Cardiac muscle cell (in vitro differentiated cells and primary cell): ENCODE measurements around the gene UBQLN1. TPM values are rescaled to one million over a fixed set of nuclear protein-coding genes. Genes with fewer than 3 reads are reported as not detected.

Experiments
- DNase-seq, 2 donors: peaks; one replicate each; pipeline versions ENCODE4 v3.0.0 to v3.0.0-alpha.2; 2010 to 2017; ENCODE audit warnings: low read depth in 1 of 2, low spot score in 1 of 2
- H3K27ac ChIP-seq: fragments of 200-600 bp; sonication (generic); 2 replicates; pipeline ENCODE4 v1.5.1; 2016
- H3K27me3 ChIP-seq: fragments of 200-600 bp; sonication (generic); 2 replicates; pipeline ENCODE4 v1.6.0; 2016; ENCODE audit warnings: control low read depth
- H3K36me3 ChIP-seq: fragments of 200-600 bp; sonication (generic); 2 replicates; pipeline ENCODE4 v1.5.1; 2016; ENCODE audit warnings: control low read depth
- H3K4me1 ChIP-seq: fragments of 200-600 bp; sonication (generic); 2 replicates; pipeline ENCODE4 v1.8.1; 2017; ENCODE audit warnings: low read depth, mild to moderate bottlenecking, mixed run types
- H3K4me3 ChIP-seq: fragments of 200-600 bp; sonication (generic); 2 replicates; pipeline ENCODE4 v1.5.1; 2016; ENCODE audit warnings: mild to moderate bottlenecking
- H3K9me3 ChIP-seq: fragments of 200-600 bp; sonication (generic); 2 replicates; pipeline ENCODE4 v1.5.1; 2017; ENCODE audit warnings: low read depth, mild to moderate bottlenecking, control low read depth
- polyA plus RNA-seq: library from polyadenylated mRNA; unstranded; fragments of >200 nt; fragmentation: Nextera tagmentation; extraction: Ambion mirVana; gene quantifications from 2 replicates; pipeline ENCODE4 v1.2.1, GENCODE V29; 2016
- total RNA-seq: library from RNA; depleted of rRNA; stranded (reverse); fragments of >200 nt; gene quantifications from 2 replicates; pipeline ENCODE4 v1.2.3, GENCODE V29; 2016
- TF ChIP-seq, protein P1 (sequence below): IDR thresholded peaks from 2 replicates; pipeline ENCODE4 v1.5.1; 2012; ENCODE audit warnings: low read depth, mild to moderate bottlenecking, low read length

UBQLN1 gene
- total and polyA plus RNA-seq, 2 experiments from 2014 or later: 38.0 to 102 TPM

GRCh38 chr9:83681490-83681889 is 26.3 kb downstream of the UBQLN1 start:
- TF ChIP-seq, protein P1, sequence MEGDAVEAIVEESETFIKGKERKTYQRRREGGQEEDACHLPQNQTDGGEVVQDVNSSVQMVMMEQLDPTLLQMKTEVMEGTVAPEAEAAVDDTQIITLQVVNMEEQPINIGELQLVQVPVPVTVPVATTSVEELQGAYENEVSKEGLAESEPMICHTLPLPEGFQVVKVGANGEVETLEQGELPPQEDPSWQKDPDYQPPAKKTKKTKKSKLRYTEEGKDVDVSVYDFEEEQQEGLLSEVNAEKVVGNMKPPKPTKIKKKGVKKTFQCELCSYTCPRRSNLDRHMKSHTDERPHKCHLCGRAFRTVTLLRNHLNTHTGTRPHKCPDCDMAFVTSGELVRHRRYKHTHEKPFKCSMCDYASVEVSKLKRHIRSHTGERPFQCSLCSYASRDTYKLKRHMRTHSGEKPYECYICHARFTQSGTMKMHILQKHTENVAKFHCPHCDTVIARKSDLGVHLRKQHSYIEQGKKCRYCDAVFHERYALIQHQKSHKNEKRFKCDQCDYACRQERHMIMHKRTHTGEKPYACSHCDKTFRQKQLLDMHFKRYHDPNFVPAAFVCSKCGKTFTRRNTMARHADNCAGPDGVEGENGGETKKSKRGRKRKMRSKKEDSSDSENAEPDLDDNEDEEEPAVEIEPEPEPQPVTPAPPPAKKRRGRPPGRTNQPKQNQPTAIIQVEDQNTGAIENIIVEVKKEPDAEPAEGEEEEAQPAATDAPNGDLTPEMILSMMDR: no peak
- no peak overlapping the region for H3K4me3 ChIP-seq
- no peaks in the 10 kb centered on the region for H3K4me1 ChIP-seq
- no peak overlapping the region for H3K27ac ChIP-seq
- peaks cover 26% of the 10 kb centered on the region for H3K36me3 ChIP-seq
- no peaks in the 10 kb centered on the region for H3K9me3 ChIP-seq
- no peak for DNase-seq
- H3K27me3 ChIP-seq: no peaks in the 10 kb centered on the region

DNA sequence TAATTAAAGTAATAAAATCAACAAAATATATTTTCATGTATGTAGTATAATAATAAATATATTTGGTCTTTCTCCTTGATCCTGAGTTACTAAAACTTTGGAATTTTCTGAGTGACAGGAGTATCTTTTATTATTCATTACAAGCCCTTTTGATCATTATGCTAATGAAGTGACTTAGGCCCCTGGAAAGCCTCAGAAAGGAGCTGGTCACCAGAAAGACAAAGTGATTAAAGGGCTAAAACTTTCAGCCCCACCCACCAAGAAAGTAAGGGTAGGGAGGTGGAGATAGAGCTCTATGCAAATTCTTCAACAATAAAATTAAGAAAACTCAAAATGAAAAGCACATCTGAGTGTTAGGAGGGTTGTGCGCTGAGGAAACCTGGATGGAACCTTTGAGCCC is 27.5 kb downstream of the UBQLN1 start:
- Histone ChIP-seq H3K4me1 (peaks cover 7% of the 10 kb centered on the region), H3K27ac (no peak overlapping the region), H3K4me3 (no peak overlapping the region), H3K36me3 (peaks cover 26% of the 10 kb centered on the region), H3K27me3 (no peaks in the 10 kb centered on the region), H3K9me3 (no peaks in the 10 kb centered on the region)
- DNase-seq: no peak
- TF ChIP-seq, protein P1: no peak

DNA sequence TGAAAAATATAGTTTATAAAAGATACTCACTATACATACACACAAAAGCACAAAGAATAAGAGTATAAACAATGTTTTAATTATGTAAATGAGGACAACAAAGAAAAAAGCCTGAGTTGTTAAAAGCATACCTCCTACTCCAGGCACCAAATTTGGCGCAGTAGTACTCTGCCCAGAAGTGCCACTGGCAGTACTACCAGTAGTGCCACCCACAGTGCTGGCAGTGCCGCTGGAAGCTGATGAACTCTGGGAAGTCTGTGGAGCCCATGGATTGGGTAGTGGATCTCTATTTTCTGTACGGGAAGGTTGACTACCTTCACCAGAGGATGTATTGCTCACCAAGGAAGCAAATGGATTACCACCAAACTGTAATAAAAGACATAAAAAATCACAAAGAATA is 30.2 kb downstream of the UBQLN1 start:
- no peak for DNase-seq
- Histone ChIP-seq H3K36me3 (peaks cover 30% of the 10 kb centered on the region), H3K27ac (no peak overlapping the region), H3K4me1 (peaks cover 15% of the 10 kb centered on the region), H3K4me3 (no peak overlapping the region), H3K9me3 (no peaks in the 10 kb centered on the region), H3K27me3 (no peaks in the 10 kb centered on the region)
- TF ChIP-seq, protein P1: no peak

DNA sequence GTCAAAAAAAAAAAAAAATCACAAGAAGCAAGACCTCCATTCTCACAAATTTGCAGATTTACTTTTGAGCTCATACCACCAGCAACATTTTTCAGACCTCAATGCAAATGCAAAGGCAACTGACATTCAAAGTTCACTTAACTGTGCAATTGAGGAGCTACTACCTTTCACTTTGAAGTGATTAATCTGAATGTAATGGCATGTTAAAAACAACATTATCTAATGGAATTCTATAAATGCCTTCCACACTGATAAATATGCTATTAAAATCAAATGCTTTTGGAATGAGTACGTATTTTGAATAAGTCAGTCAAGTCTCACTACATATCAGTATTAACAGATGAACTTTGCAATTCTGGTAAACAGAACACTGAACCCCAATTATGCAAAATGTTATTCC is 32.3 kb downstream of the UBQLN1 start:
- Histone ChIP-seq H3K27ac (no peak overlapping the region), H3K9me3 (no peaks in the 10 kb centered on the region), H3K4me3 (no peak overlapping the region), H3K4me1 (peaks cover 15% of the 10 kb centered on the region), H3K27me3 (no peaks in the 10 kb centered on the region), H3K36me3 (peaks cover 27% of the 10 kb centered on the region)
- no peak for DNase-seq
- TF ChIP-seq, protein P1: no peak

- Histone ChIP-seq H3K27ac (no peak overlapping the region), H3K4me1 (peaks cover 15% of the 10 kb centered on the region), H3K27me3 (no peaks in the 10 kb centered on the region), H3K36me3 (peaks cover 22% of the 10 kb centered on the region), H3K4me3 (no peak overlapping the region), H3K9me3 (no peaks in the 10 kb centered on the region)
- TF ChIP-seq, protein P1: no peak
- no peak for DNase-seq
Observed at GRCh38 chr9:83671451-83671850, 36.3 kb downstream of the UBQLN1 start.

- Histone ChIP-seq H3K4me3 (no peak overlapping the region), H3K27me3 (no peaks in the 10 kb centered on the region), H3K36me3 (peaks cover 22% of the 10 kb centered on the region), H3K4me1 (peaks cover 10% of the 10 kb centered on the region), H3K27ac (no peak overlapping the region), H3K9me3 (no peaks in the 10 kb centered on the region)
- no peak for DNase-seq
- TF ChIP-seq, protein P1: no peak
Observed at GRCh38 chr9:83670381-83670780, 37.4 kb downstream of the UBQLN1 start.
